ENCODE results near the gene NANOS2.
"Not testable (repeated sequence)": the region's sequence is repeated elsewhere in the genome, so short reads cannot be mapped to it uniquely, and the experiment has no call there.

The NANOS2 gene

DNA sequence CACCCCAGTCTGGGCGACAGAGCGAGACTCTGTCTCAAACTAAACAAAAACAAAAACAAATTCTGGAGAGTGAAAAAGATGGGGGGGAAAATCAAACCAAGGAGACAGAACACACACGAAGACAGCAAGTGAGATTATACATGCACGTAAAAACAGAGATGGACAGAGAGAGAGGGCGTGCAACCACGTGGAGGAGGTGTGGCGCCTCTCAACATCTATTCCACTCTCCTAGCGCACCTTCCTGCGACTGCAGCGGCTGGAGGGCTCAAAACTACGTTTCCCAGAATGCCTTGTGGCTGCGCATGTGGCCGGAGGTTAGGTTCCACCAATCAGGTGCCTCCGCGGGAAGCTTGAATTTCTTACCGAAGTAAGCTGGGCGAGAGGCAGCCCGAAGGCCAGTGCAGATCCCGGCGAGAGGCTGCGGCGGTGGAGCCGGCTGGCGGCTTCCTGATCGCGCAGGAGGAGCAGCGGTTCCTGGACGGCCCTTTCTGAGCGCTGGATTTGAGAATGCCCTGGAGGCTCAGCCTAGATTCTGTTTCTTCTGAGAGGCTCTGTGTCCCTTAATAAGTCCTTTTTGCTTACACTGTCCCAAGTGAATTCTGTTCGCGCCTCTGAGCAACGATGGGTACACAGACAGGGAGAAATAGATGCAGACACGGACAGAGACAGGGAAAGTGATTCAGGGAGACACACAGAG, 13.1 kb upstream of the NANOS2 start:
- peak; percentile 92 for DNase-seq

DNA sequence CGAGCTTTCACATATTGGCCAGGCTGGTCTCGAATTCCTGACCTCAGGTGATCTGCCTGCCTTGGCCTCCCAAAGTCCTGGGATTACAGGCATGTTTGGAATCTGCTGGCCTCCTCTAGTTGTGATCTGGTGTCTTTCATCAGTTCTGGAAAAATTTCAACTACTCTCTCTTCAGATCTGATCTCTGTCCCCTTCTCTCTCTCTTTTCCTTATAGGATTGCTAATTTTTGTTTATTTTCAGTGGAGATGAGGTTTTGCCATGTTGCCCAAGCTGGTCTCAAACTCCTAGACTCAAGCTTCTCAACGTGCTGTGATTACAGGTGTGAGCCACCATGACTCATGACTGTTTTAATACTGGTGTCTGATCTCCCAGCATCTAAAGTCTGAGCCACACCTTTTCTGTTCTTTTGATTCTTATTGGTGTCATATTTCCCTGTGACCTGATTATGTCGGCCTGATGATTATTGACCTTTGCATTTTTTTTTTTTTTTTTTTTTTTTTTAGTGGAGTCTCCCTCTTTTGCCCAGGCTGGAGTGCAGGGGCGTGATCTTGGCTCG, 10.4 kb upstream of the NANOS2 start:
- DNase-seq = no peak

DNA sequence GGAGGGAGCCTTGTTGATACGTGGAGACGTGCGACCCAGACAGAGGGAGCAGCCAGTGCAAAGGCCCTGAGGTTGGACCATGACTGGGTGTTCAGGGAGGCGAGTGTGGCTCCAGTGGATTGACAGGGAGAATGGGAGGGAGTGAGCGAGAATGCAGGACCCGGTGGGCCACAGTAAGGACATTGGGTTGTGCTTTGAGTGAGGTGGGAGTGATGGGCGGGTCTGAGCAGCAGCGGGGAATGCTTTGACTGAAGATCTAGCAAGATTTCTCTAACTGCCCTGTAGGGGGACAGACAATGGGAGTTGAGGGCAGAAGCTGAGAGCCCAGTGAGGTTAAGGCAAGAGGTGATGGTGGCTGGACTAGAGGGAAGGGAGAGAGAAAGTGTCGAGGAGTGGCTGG, 7.7 kb upstream of the NANOS2 start:
- no peak for DNase-seq

DNA sequence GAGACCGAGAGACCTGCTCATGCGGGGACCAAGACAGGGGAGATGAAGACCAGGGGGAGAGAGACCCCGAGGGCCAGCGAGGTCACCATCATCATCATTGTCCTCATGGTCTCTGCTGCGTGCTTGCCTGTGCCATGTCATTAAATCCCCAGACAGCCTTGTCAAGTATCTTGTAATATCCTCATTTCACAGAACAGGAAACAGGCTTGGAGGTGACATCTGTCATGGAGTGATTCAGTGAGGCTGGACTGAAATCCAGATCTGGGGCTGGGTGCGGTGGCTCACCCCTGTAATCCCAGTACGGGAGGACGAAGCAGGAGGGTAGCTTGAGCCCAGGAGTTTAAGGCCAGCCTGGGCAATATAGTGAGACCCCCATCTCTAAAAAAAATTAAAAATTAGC, 5.9 kb upstream of the NANOS2 start:
- no peak for DNase-seq

DNA sequence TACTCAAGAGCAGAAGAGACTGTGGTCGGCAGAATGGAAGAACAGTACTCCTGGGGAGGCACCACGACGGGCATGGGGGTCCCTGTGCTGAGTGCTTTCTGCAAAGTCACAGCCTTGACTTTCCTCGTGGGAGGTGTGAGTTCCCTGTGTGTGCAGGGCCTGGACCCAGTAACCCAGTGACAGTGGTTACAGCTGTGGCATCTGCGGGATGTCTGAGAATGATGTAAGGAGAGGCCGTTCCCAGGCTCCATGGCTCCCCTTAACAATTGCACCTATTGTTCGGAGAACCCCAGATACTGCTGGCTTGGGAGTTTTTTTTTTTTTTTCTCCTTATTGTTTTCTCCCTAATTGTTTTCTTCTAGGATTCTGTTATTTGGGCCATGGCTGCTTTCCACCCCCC, 5.1 kb upstream of the NANOS2 start:
- DNase-seq = no peak

DNA sequence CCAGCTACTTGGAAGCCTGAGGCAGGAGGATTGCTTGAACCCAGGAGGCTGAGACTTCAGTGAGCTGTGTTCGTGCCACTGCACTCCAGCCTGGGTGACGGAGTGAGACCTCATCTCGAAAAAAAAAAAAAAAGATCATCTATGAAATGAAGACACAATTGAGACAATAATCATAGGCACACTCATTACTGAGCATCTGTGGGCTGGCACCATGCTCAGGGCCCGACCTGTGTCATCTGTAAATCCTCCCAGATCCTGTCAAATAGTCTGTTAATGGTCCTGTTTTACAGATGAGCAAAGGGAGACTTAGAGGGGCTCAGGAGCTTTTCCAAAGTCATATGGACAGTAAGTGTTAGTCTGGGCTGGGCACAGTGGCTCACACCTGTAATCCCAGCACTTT, 4.1 kb upstream of the NANOS2 start:
- DNase-seq = no peak

DNA sequence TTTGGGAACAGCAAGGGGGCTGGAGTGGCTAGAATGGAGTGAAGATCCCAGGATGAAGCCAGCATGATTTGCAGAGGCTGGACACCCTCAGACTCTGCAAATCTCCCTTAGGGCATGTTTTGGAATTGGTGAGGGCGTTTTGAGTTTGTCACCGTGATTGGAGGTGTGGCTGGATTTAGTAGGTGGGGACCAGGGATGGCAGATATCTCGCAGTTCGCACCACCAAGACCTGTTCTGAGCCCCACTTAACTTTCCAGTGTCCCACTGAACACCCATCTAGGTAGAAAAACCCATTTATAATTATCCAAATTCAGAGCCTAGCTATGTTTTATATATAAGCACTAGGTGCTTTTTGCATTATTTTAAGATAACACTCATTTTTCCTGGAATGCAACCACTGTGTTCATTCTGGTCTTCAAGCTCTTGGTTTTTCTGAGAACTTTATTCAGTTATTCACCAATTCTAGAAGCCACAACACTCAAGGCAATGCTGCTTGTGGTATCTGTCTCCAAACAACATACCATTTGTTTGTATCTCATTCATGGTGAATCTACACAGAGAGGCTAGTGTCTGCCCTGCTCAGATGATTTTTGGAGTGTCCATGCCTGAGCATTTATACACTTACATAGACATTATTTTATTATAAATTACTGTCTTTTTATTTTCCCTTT, 3.0 kb upstream of the NANOS2 start:
- no peak for DNase-seq

DNA sequence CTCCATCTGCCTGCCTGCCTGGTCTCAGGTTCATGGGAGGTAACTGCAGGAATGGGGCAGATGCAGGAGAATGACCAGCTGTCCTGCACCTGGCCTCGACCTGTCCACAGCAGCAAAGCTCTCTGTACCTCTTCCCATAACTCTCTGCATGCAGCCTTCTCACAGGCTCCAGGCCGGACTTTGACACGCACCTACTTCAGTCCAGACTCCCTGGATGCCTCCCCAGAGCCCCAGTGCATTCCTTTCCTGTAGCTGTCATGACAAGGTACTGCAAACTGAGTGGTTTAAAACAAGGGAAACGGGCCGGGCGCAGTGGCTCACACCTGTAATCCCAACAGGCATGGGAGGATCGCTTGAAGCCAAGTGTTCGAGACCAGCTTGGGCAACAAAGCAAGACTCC, 3.3 kb downstream of the NANOS2 start:
- DNase-seq = no peak

DNA sequence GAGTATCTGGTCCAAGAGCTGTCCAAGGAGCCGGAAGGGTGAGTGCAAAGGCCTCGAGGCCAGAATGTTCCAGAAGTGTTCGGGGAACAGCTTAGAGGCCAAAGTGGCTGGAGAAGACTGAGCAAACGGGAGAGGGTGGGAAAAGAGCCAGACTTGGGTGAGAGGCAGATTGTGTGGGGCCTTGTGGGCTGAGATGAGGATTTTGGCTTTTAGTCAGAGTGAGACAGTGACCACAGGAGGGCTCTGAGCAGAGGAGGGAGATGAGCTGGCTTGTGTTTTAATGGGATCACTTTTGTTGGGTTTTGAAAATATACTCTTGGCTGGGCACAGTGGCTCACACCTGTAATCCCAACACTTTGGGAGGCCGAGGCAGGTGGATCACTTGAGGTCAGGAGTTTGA, 5.6 kb downstream of the NANOS2 start:
- DNase-seq = no peak

DNA sequence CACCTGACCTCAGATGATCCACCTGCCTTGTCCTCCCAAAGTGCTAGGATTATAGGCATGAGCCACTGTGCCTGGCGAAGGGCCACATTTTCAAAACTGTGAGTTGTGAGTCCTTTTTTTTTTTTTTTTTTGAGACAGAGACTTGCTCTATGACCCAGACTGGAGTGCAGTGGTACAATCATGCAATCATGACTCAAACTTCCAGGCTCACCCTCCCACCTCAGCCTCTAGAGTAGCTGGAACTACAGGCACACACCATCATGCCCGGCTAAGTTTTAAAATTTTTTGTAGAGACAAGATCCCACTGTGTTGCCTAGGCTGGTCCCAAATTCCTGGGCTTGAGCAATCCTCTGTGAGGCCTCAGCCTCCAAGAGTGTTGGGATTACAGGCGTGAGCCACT, 8.4 kb downstream of the NANOS2 start:
- no peak for DNase-seq

DNA sequence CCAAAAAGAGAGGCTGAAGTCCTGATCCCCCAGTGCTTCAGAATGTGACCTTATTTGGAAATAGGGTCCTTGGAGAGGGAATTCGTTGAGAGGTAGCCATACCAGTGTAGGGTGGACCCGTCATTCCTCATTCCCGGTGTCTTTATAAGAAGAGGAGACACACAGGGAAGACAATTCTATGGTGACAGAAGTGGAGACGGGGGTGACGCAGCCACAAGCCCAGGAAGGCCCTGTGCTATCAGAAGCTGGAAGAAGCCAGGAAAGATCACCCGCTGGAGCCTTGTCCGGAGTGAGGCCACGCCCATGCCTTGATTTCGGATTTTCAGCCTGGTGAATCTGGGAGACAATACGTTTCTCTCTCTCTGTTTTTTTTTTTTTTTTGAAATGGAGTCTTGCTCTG, 9.6 kb downstream of the NANOS2 start:
- DNase-seq = no peak

DNA sequence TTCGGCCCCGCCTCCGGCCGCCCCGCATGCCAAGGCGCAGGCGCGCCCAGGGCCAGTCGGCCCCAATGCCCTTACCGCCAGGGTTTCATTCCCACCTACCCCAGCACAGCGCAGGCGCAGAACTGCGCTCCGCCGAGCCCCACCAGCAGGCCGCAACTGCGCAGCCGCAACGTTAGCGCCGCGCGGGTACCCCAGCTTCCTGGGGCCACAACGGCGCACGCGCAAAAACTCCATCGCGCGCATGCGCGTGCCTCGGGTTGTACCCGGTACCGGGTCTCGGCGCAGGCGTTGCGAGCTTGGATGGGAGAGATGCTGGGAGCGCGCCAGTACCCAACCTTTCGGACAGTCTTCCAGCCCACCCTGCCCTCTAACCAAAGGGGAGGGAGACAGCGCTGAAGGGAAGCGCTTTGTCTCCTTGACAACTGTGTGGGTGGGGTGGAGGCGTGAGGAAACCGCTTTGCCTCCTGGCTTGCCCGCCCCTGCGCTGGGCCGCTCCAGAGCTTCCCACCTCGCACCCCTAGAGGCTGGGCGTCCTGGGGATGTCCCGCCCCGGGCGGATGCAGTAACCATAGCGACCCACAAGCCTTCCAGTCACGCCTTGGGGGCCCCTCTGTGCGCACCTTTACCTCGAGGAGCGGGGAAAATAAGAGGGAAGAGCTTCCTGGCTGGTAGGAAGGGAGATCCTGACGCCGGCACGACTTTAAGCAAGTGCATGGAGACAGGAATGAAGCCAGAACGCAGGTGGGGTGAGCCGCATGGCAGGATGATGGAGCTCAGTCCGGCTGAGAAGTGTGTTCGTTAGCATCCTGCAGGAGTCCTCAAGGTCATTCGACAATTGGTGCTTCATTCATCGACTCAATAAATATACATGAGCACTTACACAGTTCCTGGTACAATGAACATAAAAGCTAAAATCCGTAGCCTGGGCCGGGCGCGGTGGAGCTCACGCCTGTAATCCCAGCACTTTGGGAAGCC, 11.6 kb downstream of the NANOS2 start:
- peak; percentile 100 for DNase-seq

DNA sequence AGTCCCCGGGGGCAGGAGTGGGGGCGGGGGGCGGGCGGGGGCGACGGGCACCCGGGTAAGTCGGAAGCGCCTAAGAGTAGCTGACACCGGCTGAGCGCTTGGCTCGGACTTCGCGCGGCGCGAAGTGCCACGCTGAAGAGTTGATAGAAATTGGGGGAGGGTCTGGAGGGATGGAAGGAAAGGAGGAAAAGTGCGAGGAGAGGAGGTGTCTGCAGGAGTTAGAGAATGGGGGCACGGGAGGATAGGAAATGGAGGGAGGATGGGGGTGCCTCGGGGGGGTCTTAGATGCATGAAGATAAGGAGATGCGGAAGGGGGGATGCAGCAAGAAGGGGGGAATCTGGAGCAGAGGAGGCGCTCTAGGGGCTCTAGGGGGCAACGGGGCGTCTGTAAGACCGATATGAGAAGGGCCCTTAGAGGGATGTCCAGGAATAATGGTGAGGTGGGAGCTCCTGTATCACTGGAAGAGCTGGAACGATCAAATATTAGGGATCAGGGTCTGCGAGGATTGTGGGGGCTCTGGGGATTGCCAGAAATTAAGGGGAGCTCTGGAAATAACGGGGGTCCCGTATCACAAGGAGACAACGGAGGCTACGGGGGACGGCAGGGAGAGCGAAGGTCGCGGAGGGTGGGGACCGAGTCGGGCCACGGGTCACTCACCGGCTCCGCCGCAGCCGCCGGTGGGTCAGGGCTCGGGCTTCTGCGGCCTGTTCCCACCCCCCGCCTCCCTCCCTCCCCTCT, 12.5 kb downstream of the NANOS2 start, which contains the start of gene MYPOP:
Gene MYPOP, minus strand, starts transcription at position 702 of the 739 bp plus-strand sequence. CDS start 840 bp downstream, outside the sequence.
- no peak for DNase-seq

DNA sequence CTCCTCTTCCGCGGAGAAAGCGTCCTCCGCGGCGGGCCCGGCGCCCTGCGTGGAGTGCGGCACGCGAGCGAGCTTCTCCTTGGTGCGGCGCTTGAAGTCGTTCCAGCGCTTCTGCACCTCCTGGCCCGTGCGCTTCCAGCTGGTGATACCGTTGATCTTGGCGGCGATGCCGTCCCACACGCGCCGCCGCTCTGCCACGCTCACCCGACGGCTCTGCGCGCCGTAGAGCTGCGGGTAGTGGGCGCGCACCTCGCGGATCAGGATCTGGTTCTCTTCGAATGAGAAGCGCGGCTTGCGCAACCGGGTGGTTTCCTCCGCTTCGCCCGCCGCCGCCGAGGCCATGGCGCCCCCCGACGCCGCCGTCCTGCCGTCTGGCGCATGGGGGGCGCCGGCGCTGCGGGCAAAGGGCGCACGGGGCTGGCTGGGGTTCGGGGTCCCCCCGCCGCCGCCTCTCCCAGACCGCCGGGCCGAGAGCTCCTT, 13.1 kb downstream of the NANOS2 start:
- DNase-seq = no peak

DNA sequence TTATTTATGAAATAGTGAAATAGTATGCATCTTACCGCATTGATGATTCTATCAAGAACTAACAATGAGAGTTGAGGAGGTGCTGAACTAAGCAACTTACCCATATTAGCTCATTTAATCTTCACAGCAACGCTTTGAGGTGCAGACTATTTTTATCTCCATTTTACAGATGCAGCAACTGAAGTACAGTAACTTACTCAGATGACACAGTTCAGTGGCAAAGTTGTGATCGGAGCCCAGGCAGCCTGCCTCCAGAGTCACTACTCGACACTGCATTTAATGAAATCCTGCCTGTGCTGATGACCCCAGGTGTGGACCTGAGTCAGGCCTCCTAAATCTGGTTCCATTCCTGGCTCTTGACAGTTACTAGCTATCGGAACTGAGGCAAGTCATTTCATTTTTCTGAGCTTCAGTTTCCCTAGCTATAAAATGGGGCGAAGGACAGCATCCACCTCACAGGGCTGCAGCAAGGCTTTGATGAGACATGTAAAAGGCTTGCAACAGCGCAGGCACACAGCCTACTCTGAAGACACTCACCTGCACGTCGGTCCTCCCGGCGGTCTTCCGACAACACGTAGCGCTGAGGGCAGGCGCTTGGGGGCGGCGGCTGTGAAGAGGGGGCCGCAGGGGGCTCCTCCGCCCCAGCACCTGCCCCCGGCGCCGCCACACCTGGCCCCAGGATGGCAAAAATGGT, 13.7 kb downstream of the NANOS2 start:
- DNase-seq = no peak

DNA sequence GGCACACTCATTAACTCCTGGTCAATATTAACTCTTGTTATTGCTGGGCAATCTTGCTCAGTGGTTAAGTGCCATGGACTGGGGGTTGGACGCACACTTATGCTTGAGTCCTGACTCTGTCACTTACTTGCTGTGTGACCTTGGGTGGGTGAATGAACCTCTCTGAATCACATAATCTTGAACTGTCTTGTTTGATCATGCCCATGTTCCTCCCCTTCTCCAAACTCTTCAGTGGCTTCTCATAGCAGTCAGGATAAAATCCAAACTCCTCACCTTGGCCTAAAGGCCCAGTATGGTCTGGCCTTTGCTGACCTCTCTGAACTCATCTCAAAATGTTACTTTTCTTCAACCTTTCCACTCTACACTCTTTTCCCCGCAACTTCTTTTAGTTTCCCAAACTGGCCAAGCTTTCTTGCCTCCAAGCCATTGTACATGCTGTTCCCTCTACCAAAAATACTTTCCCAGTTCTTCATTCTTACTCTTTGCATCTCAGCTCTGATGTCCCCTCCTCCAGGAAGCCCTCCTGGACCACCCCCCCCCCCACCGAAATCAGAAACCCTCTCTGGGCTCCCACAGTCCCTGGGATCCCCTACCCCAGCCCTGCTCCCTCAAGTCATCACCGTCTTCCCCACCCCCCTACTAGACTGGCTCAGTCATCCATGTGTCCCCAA, 14.5 kb downstream of the NANOS2 start:
- DNase-seq = no peak

DNA sequence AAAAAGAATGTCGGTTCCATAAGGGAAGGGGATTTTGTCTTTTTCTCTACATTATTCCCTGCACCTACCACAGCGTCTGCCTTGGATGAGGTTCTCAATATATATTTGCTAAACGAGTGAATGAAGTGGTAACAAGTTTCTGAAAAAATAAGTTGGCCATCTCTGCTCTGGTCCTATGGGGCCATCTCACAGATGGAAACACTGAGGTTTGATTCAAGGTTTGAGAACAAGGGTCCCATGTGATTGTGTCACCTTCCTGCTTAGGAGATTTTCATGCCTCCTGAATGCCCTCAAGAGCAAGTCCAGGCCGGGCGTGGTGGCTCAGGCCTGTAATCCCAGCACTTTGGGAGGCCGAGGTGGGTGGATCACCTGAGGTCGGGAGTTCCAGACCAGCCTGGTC, 15.3 kb downstream of the NANOS2 start:
- no peak for DNase-seq

DNA sequence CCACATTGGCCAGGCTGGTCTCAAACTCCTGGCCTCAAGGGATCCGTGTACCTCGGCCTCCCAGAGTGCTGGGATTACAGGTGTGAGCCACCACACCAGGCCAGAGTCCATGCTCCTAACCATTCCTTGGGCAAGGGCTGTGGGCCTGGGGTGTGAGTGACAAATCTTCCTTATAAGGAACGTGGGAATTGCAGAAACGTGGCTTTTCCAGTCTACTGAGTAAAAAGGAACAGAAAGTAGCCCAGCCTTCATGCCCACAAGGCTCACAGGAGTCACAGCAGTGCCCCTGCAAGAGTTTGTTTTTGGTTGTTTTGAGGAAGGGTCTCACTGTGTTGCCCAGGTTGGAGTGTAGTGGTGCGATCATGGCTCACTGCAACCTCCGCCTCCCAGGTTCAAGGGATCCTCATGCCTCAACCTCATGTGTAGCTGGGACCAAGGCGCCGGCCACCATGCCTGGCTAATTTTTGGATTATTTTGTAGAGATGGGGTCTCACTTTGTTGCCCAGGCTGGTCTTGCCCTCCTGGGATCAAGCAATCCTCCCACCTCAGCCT, 17.2 kb downstream of the NANOS2 start:
- DNase-seq = no peak

DNA sequence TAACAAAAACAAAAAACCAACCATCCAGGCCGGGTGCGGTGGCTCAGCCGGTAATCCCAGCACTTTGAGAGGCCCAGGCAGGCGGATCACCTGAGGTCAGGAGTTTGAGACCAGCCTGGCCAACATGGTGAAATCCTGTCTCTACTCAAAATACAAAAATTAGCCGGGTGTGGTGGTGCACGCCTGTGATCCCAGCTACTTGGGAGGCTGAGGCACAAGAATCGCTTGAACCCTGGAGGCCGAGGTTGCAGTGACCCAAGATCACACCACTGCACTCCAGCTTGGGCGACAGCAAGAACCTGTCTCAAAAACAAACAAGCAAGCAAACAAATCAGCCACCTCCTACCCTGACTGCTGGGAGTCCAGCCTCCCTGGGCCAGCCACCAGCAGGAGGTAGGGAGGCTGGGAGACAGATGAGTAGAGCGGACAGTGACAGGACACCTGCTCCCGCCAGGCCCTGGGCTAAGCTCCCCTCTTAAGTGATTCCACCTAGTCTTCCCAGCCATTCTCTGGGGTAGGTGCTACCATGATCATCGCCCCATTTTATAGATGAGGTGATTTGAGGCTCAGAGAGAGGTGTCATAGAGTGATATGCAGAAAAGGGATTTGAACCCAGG, 18.5 kb downstream of the NANOS2 start:
- DNase-seq = not testable (repeated sequence)

DNA sequence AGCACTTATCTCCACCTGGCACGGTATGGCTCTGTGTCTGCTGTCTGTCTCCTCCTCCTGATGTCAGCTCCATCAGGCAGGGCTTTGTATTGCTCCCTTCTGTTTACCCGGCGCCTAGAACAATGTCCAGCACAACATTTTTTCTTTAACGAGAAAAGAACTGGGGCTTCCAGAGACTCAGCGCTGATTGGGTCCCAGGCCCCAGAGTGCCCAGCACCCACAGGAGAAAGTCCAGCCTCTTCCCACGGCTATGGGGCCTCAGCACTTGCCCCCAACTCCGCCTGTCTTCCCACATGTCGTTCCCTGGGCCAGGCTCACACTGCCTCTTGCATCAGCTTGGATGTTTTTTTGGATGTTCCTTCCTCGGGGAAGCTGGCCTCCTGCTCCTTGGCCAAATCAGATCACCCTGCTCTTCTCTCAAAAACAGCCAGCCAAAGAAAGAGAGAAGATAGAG, 19.0 kb downstream of the NANOS2 start:
- no peak for DNase-seq
